Testis (tissue), 2 donors: ENCODE data around the gene PRMT9.

Source experiments
- POLR2A ChIP-seq: fragments of 450-650 bp; IDR thresholded peaks from one replicate; pipeline ENCODE4 v1.6.1; 2017; ENCODE audit warnings: antibody characterized with exemption, mild to moderate bottlenecking, moderate library complexity
- TF ChIP-seq, protein P1 (sequence below), 3 experiments: fragments of 450-650 bp in 2 of 3; fragments of 200-600 bp in 1 of 3; sonication (generic) in 1 of 3; IDR thresholded peaks; one replicate each; pipeline ENCODE4 v1.5.1; 2016 to 2019; ENCODE audit warnings: antibody characterized with exemption in 3 of 3, mild to moderate bottlenecking in 2 of 3, moderate library complexity in 1 of 3

- TF ChIP-seq POLR2A, result no peak
- TF ChIP-seq, protein P1, sequence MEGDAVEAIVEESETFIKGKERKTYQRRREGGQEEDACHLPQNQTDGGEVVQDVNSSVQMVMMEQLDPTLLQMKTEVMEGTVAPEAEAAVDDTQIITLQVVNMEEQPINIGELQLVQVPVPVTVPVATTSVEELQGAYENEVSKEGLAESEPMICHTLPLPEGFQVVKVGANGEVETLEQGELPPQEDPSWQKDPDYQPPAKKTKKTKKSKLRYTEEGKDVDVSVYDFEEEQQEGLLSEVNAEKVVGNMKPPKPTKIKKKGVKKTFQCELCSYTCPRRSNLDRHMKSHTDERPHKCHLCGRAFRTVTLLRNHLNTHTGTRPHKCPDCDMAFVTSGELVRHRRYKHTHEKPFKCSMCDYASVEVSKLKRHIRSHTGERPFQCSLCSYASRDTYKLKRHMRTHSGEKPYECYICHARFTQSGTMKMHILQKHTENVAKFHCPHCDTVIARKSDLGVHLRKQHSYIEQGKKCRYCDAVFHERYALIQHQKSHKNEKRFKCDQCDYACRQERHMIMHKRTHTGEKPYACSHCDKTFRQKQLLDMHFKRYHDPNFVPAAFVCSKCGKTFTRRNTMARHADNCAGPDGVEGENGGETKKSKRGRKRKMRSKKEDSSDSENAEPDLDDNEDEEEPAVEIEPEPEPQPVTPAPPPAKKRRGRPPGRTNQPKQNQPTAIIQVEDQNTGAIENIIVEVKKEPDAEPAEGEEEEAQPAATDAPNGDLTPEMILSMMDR (IDR thresholded peaks at IDR 0.05), result no peak
Observed at GRCh38 chr4:147674073-147674472, 9.9 kb downstream of the PRMT9 start.
